Activated T-helper 2 cell treated with anti-CD3 and anti-CD28 coated beads, Interferon-gamma antibody, Interleukin-2, Interleukin-4, amounts not matched to agents 10 μg/mL and 5 μg/mL and 100 μg/mL, durations not matched to agents 14 hours and 24 hours and 36 hours (primary cell): ENCODE measurements around the gene DIAPH2. TPM values are rescaled to one million over a fixed set of nuclear protein-coding genes. Genes with fewer than 3 reads are reported as not detected.

Experiments used
- DNase-seq: peaks from one replicate; pipeline ENCODE4 v3.0.0; 2021; ENCODE audit warnings: low spot score
- H3K27ac Mint-ChIP-seq: one replicate; pipeline ENCODE4 v1.8.0; 2021; ENCODE audit warnings: mixed read lengths
- H3K27me3 Mint-ChIP-seq: one replicate; pipeline ENCODE4 v1.8.0; 2021; ENCODE audit warnings: low read depth, mixed read lengths
- H3K36me3 Mint-ChIP-seq: one replicate; pipeline ENCODE4 v1.8.0; 2021; ENCODE audit warnings: low read depth, mixed read lengths
- H3K4me1 Mint-ChIP-seq: one replicate; pipeline ENCODE4 v1.8.0; 2021; ENCODE audit warnings: low read depth, mixed read lengths
- H3K4me3 Mint-ChIP-seq: one replicate; pipeline ENCODE4 v1.8.0; 2021; ENCODE audit warnings: low read depth, mild to moderate bottlenecking, moderate library complexity, mixed read lengths
- H3K9me3 Mint-ChIP-seq: one replicate; pipeline ENCODE4 v1.8.0; 2021; ENCODE audit warnings: mixed read lengths
- intact Hi-C: fragments of 100-400 bp; cut with micrococcal nuclease; formaldehyde crosslinking; loops from one replicate; pipeline ENCODE4 v1.15.1; 2023
- total RNA-seq: library from RNA; stranded (reverse); gene quantifications from 2 replicates; pipeline ENCODE4 v1.2.3, GENCODE V29; 2022

The DIAPH2 gene
- total RNA-seq, 1 donor from 2014 or later, result 14.9 TPM

DNA sequence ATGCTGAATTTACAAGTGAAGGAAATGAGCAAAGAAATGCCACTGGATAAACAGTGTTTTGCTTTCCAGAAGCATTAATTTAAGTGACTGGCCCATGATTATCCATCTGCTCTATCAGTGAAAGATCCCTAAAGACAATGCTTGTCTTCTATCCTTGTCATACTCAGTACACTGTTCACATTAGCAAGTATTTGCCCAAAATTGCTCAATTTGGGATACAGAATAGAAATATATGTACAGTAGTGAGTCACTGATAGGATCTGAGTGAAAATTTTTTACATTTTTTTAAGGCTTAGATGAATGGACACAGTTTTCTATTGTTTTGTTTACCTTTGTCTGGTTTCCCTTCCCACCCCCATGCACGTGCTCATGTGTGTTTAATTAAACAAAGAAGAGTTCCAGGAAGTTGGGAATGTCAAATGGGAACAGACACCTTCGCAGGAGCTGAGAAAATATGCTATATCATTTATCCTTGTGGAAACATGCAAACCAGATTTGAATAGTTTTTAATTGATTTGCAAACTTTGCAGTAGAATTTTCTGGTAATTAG lies 855.4 kb downstream of the DIAPH2 start:
- H3K4me1 Mint-ChIP-seq, result no peaks in the 10 kb centered on the region
- H3K4me3 Mint-ChIP-seq, result no peak overlapping the region
- H3K27ac Mint-ChIP-seq, result no peak overlapping the region
- H3K27me3 Mint-ChIP-seq, result no peaks in the 10 kb centered on the region
- intact Hi-C loops, result no loop called here
- DNase-seq, result no peak
- no peaks in the 10 kb centered on the region for H3K9me3 Mint-ChIP-seq
- no peaks in the 10 kb centered on the region for H3K36me3 Mint-ChIP-seq

DNA sequence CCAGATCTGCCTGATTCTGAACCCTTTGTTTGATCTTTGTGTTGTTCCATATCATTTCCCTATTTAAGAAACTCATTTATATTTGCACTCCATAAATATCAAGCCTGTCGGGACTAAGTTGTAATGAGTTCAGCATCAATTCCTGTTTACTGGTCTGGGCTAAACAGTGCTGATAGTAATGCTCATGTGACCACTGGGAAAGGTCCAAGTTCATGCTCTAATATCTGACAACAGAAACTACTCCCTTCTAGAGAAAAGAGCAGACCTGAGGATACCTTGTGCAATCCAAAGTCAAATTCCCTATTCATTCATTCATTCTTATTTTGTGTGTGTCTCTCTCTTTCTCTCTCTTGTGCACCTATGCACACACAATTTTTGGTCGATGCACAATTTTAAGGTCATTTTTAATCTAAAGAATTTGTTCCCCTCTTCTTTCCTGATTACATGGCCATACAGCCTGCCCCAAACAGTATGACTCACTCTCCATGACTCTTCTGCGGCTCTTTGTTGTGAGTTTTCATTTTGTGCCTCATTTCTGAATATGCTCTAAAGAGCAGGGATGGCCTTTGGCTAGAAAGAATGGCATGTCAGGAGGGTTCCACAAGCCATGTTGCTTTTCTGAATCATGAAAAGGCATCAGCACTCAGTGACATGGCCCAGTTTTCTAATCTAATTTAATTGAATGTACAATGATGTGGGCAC lies 863.4 kb downstream of the DIAPH2 start:
- H3K27me3 Mint-ChIP-seq, result no peaks in the 10 kb centered on the region
- peaks cover 4% of the 10 kb centered on the region for H3K4me1 Mint-ChIP-seq
- no peaks in the 10 kb centered on the region for H3K36me3 Mint-ChIP-seq
- H3K9me3 Mint-ChIP-seq, result no peaks in the 10 kb centered on the region
- no peak for DNase-seq
- H3K4me3 Mint-ChIP-seq, result no peak overlapping the region
- no peak overlapping the region for H3K27ac Mint-ChIP-seq
- intact Hi-C loops, result no loop called here

DNA sequence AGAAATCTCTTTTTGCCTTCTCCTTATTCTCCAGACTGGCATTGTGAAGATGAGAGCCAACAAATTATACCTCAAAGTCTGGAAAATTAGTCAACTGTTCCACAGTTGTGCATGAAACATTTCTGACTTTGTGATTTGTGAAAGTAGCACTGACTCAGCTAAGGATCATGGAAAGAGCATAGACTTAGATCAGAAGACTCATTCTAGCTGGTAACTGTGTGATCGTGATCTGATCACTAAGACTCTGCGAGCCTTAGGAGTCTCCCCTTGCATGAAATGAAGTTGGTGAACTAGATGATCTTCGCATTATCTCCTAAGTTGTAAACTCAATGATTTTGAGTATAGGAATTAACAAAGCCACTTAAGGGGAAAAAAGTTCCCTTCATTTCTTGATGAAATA lies 867.2 kb downstream of the DIAPH2 start:
- Mint-ChIP-seq H3K9me3 (no peaks in the 10 kb centered on the region), H3K27me3 (no peaks in the 10 kb centered on the region), H3K4me1 (peaks cover 4% of the 10 kb centered on the region), H3K4me3 (no peak overlapping the region), H3K27ac (no peak overlapping the region), H3K36me3 (no peaks in the 10 kb centered on the region)
- intact Hi-C loops, result no loop called here
- DNase-seq, result no peak

DNA sequence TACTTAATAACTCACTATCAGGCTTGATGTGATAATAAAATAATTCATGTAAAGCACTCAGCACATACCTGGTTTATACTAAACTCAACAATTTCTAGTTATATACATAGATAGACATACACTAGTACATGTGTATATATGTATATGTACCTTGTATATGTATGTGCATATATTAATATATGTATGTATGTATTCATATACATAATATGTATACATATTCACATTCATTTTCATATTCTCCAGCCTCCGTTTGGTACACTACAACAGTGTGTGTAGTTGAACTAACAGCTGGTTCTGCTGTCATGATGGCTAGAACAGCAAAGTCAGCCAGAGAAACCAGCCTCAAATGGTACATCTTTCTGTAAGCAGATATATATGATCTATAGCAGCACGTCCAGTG lies 869.2 kb downstream of the DIAPH2 start:
- Mint-ChIP-seq H3K4me1 (peaks cover 4% of the 10 kb centered on the region), H3K27me3 (no peaks in the 10 kb centered on the region), H3K27ac (no peak overlapping the region), H3K36me3 (no peaks in the 10 kb centered on the region), H3K9me3 (no peaks in the 10 kb centered on the region), H3K4me3 (no peak overlapping the region)
- intact Hi-C loops, result no loop called here
- no peak for DNase-seq

DNA sequence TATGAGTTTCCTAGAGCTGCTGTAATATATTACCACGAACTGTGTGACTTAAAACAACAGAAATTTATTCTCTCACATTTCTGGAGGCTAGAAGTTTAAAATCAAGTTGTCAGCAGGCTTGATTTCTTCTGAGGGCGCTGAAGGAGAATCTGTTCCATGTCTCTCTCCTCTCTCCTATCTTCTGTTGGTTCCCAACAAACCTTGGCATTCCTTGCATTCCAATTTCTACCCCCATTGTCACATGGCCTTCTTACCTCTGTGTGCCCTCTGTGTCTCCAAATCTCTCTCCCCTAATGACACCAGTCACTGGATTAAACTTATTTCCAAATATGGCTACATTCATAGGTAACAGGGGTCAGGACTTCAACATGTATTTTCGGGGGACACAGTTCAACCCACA lies 871.7 kb downstream of the DIAPH2 start:
- H3K4me1 Mint-ChIP-seq, result peaks cover 4% of the 10 kb centered on the region
- no peak overlapping the region for H3K27ac Mint-ChIP-seq
- no peaks in the 10 kb centered on the region for H3K27me3 Mint-ChIP-seq
- intact Hi-C loops, result no loop called here
- H3K9me3 Mint-ChIP-seq, result no peaks in the 10 kb centered on the region
- DNase-seq, result no peak
- no peak overlapping the region for H3K4me3 Mint-ChIP-seq
- H3K36me3 Mint-ChIP-seq, result no peaks in the 10 kb centered on the region

DNA sequence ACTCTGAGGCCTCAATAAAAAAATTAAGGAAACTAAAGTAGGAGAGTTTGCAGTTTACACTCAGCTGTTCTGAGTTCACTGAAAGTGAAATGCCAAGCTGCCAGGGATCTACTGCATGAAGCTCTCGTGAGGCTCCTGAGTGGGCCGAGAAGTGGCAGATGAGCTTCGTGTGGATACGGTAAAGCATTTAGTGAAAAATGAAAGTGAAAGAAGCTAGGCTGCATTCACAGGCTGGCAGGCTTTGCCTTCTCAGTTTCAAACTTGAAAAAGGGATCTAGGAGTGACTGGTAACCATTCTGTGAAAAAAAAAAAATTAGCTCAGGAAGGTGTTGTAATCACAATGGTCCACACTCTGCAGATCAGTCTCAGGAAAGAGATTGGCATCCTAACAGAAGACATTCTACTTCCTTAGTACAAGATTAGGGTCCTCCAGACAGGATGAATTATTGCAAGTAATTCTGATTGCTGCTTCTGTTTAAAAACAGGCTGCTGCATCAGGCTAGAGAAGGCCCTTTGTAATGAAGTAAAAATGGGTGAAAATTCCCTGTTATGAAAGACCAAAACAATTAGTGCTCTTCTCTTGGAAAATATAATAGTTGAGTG lies 879.0 kb downstream of the DIAPH2 start:
- peak; percentile 27 for DNase-seq
- Mint-ChIP-seq H3K36me3 (no peaks in the 10 kb centered on the region), H3K9me3 (no peaks in the 10 kb centered on the region), H3K4me3 (peak overlapping the region; percentile 69), H3K27ac (peak overlapping the region; percentile 68), H3K4me1 (peaks cover 11% of the 10 kb centered on the region), H3K27me3 (no peaks in the 10 kb centered on the region)
- intact Hi-C loops, result loop anchor here (5.0 to 10.0 kb wide), 3 partner anchors 34 to 159 kb away; no protein-coding TSS in a partner anchor

DNA sequence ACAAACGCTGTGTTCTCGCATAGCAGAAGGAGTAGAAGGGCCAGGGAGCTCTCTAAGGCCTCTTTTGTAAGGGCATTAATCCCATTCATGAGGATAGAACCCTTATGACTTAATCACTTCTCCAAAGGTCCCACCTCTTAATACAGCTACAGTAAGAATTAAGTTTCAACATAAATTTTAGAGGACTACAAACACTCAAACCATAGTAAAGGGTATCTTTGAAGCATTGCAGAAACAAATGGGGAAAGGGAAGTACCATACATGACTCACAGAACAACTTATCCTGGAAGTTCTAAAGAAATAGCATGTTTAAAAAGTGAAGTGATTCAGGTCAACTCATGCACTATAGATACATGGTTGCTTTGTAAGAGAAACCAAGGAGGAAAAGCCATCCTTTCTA lies 879.9 kb downstream of the DIAPH2 start:
- Mint-ChIP-seq H3K27ac (no peak overlapping the region), H3K4me3 (no peak overlapping the region), H3K27me3 (no peaks in the 10 kb centered on the region), H3K36me3 (no peaks in the 10 kb centered on the region), H3K4me1 (peaks cover 12% of the 10 kb centered on the region), H3K9me3 (no peaks in the 10 kb centered on the region)
- DNase-seq, result no peak
- intact Hi-C loops, result loop anchor here (5.0 to 10.0 kb wide), 3 partner anchors 33 to 160 kb away; no protein-coding TSS in a partner anchor

DNA sequence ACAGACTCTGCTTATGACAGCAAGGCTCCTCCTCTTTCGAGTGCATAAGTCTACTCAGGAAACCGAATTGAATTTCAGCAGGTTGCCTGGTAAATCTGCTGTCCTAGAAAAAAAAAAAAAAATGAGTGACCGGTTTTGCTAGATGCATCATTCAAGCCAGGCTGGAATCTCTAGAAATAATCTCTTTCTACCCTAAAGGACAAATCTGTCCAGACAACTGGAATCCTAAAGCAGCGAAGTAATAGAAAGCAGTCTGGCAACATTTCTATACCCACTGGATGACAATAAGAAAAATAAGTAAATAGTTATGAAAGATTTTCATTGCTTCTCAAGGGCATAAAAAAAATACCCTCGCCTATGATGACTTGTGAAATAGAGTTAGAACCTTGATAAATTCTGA lies 902.5 kb downstream of the DIAPH2 start:
- no peak for DNase-seq
- H3K36me3 Mint-ChIP-seq, result no peaks in the 10 kb centered on the region
- H3K27ac Mint-ChIP-seq, result no peak overlapping the region
- no peaks in the 10 kb centered on the region for H3K9me3 Mint-ChIP-seq
- no peaks in the 10 kb centered on the region for H3K27me3 Mint-ChIP-seq
- intact Hi-C loops, result no loop called here
- no peak overlapping the region for H3K4me3 Mint-ChIP-seq
- H3K4me1 Mint-ChIP-seq, result no peaks in the 10 kb centered on the region

DNA sequence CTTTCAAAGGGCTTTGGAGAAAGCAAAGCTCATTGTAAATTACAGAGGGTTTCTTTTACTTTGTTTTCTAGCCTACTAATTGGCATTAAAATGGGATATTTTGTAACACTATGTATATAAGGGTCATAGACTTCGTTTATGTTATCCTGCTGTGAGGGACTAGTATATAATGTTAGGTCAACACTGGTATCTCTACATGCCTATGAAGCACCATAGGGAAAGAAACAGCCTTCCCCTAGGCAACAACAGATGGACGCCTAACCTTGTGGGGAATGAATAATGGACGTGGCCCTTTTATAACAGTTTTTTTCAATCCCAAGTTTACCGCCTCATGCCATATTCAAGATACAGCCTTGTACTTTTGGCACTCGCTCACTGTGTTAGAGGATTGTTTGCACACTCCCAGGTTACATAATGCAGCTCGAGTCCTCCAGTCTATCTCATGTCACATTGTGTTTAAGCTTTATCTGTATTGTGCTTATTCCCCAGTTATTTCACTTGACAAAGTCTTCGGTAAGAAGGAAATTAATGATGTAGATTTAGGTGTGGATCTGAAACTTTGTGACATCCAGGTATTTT lies 910.1 kb downstream of the DIAPH2 start:
- peaks cover 18% of the 10 kb centered on the region for H3K4me1 Mint-ChIP-seq
- peaks cover 12% of the 10 kb centered on the region for H3K36me3 Mint-ChIP-seq
- H3K9me3 Mint-ChIP-seq, result peaks cover 5% of the 10 kb centered on the region
- no peak overlapping the region for H3K27ac Mint-ChIP-seq
- H3K27me3 Mint-ChIP-seq, result no peaks in the 10 kb centered on the region
- intact Hi-C loops, result loop anchor here (5.0 kb wide), 1 partner anchor 32 kb away; no protein-coding TSS in a partner anchor
- H3K4me3 Mint-ChIP-seq, result no peak overlapping the region
- no peak for DNase-seq

DNA sequence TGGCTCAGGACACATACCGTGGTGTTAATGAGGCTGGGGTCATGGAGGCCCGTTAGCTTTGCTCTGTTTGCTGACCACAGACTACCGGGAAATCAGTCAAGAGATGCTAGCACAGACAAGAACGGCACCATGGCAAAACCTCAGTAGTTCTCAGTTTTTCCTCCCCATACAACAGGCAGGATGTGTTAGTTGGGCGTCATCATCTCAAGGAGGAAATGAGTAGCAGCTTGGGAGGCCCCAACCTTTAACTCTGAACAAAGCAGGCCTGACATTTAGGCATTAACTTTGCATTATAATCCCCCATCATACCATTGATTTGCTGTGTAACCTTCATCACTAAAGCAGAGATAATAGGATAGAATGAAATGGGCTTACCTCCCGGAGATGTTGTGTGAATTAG lies 913.3 kb downstream of the DIAPH2 start:
- DNase-seq, result peak; percentile 8
- H3K4me3 Mint-ChIP-seq, result no peak overlapping the region
- peak overlapping the region; percentile 90 for H3K27ac Mint-ChIP-seq
- peaks cover 12% of the 10 kb centered on the region for H3K36me3 Mint-ChIP-seq
- H3K27me3 Mint-ChIP-seq, result no peaks in the 10 kb centered on the region
- peaks cover 5% of the 10 kb centered on the region for H3K9me3 Mint-ChIP-seq
- intact Hi-C loops, result loop anchor here (1.0 to 5.0 kb wide), 3 partner anchors 36 to 199 kb away; no protein-coding TSS in a partner anchor
- H3K4me1 Mint-ChIP-seq, result peaks cover 18% of the 10 kb centered on the region

DNA sequence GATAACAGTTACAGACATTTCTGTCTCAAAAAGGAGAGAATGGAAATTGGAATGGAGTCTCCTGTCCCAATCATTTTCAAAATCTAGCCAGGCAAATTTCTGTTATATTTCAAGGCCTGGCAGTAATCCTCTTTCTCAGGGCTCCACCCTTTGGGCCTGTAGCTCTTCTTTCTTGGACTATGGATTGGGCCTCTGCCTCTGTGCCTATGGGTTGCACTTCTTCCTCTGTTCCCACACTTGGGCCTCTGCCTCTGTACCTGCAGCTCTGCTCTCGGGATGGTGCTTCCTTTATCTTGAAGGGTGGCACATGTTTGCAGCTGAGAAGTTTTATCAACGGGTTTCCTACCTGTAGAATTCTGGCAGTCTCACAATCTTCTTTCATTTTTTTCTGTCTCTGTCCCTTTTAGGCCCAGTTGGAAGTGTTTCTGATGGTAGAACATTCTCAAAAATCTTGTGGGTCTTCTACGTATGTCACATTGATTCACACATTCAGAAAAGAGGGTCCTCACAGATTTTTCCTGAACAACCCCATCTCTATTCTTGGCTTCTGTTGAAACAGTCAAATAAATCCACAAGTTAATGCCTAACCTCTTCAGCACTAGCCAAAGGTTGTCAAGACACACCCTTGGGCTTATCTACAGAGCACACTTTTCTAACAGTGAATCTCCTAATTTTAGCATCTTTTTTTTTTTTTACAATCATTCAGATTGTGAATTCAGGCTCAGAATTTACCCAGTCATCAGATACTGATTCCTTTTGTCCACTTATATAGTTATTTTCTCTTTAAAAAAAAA lies 918.0 kb downstream of the DIAPH2 start:
- H3K4me3 Mint-ChIP-seq, result no peak overlapping the region
- intact Hi-C loops, result no loop called here

DNA sequence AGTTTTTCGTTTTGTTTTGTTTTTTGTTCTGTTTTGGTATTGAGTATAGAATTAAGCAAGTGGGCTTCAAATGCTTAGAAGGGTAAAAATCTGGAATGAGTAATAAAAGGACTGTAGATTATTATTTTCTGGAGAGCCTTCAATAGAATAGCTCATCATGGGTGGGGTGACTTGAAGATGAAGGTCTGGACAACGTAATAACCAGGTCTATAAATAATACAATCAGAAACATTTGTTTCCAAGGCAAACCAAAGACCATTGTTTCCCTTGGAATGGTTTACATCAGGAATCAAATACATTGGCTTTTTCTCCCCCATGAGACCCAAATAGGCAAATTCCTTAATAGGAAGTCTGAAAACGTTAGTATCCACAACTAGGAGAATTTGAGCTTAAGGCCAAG lies 920.6 kb downstream of the DIAPH2 start:
- Mint-ChIP-seq H3K27me3 (no peaks in the 10 kb centered on the region), H3K4me3 (no peak overlapping the region), H3K4me1 (no peaks in the 10 kb centered on the region), H3K27ac (no peak overlapping the region), H3K9me3 (no peaks in the 10 kb centered on the region), H3K36me3 (no peaks in the 10 kb centered on the region)
- no peak for DNase-seq
- intact Hi-C loops, result no loop called here

More for the DNA sequence above, 918.0 kb downstream of the DIAPH2 start:
- Mint-ChIP-seq H3K4me1 (peaks cover 16% of the 10 kb centered on the region), H3K9me3 (peaks cover 5% of the 10 kb centered on the region), H3K27ac (no peak overlapping the region), H3K36me3 (peaks cover 9% of the 10 kb centered on the region), H3K27me3 (no peaks in the 10 kb centered on the region)
- DNase-seq, result no peak
